ENCODE results near the gene DUSP14. TPM values are rescaled to one million over a fixed set of nuclear protein-coding genes. Genes with fewer than 3 reads are reported as not detected.

The DUSP14 gene
- total and polyA plus RNA-seq, 2 of the 13 experiments (the other 11 are each of a cell fraction or from before 2014, with no cell fraction given) = 33.5 to 39.8 TPM

- TF ChIP-seq MBNL3 (CRISPR knock-in tag; conservative IDR thresholded peaks at IDR 0.05) = no peak
- TF ChIP-seq ZBTB49 (CRISPR knock-in tag; IDR thresholded peaks at IDR 0.05; ENCODE audit: borderline replicate concordance) = no peak
- TF ChIP-seq, protein P1, sequence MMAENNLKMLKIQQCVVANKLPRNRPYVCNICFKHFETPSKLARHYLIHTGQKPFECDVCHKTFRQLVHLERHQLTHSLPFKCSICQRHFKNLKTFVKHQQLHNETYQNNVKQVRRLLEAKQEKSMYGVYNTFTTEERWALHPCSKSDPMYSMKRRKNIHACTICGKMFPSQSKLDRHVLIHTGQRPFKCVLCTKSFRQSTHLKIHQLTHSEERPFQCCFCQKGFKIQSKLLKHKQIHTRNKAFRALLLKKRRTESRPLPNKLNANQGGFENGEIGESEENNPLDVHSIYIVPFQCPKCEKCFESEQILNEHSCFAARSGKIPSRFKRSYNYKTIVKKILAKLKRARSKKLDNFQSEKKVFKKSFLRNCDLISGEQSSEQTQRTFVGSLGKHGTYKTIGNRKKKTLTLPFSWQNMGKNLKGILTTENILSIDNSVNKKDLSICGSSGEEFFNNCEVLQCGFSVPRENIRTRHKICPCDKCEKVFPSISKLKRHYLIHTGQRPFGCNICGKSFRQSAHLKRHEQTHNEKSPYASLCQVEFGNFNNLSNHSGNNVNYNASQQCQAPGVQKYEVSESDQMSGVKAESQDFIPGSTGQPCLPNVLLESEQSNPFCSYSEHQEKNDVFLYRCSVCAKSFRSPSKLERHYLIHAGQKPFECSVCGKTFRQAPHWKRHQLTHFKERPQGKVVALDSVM (CRISPR knock-in tag; IDR thresholded peaks at IDR 0.05) = no peak; the same call in 1 of the 2 replicates
- TF ChIP-seq, protein P2, sequence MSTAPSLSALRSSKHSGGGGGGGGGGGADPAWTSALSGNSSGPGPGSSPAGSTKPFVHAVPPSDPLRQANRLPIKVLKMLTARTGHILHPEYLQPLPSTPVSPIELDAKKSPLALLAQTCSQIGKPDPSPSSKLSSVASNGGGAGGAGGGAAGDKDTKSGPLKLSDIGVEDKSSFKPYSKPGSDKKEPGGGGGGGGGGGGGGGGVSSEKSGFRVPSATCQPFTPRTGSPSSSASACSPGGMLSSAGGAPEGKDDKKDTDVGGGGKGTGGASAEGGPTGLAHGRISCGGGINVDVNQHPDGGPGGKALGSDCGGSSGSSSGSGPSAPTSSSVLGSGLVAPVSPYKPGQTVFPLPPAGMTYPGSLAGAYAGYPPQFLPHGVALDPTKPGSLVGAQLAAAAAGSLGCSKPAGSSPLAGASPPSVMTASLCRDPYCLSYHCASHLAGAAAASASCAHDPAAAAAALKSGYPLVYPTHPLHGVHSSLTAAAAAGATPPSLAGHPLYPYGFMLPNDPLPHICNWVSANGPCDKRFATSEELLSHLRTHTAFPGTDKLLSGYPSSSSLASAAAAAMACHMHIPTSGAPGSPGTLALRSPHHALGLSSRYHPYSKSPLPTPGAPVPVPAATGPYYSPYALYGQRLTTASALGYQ (CRISPR knock-in tag; IDR thresholded peaks at IDR 0.05) = no peak
These were observed 414 bp downstream of the DUSP14 start (continued) for GRCh38 chr17:37490022-37490587.

Data from HepG2 (cell line).